HCT116 (cell line): ENCODE measurements around the gene CRIP1. TPM values are rescaled to one million over a fixed set of nuclear protein-coding genes. Genes with fewer than 3 reads are reported as not detected.

Experiments
- ATAC-seq: fragments of 200-7000 bp; cut with Tn5 transposase; 2 replicates; pipeline ENCODE4 v1.9.1; 2020; ENCODE audit warnings: mild to moderate bottlenecking, moderate library complexity
- BruUV-seq: library from RNA; stranded (reverse); fragments of 400-500 nt; replicated peaks from 2 replicates; lab custom pipeline; 2021; lab: Mats Ljungman, UMichigan
- CTCF ChIA-PET: fragments of 300-600 bp; sonication (Branson Sonifier 250); formaldehyde crosslinking; loops from one replicate; lab custom pipeline; 2021; ENCODE audit warnings: antibody characterized with exemption; lab: Charles Lee
- POLR2A ChIA-PET: fragments of 300-600, 350-600 bp; sonication (Branson Sonifier 250); formaldehyde crosslinking; loops from one replicate; lab custom pipeline; 2021; ENCODE audit warnings: antibody characterized with exemption; lab: Charles Lee
- RAD21 ChIA-PET, 2 experiments: fragments of 300-600 bp; sonication (Branson Sonifier 250); formaldehyde crosslinking; loops; one replicate each; lab custom pipeline; 2023; ENCODE audit warnings: low total read pairs in 2 of 2; ENCODE audit not compliant: uncharacterized antibody in 2 of 2, unreplicated experiment in 2 of 2, low non-redundant PET in 1 of 2; lab: Charles Lee
- DNase-seq: peaks from one replicate; pipeline ENCODE4 v3.0.0-alpha.2; 2010; ENCODE audit warnings: low read depth, low spot score
- H2AFZ ChIP-seq: fragments of 200-600 bp; shearing (Covaris generic), sonication (generic); 2 replicates; pipeline ENCODE4 v1.6.1; 2017; ENCODE audit warnings: low read depth, mixed run types, mixed read lengths, antibody characterized with exemption, low read length; ENCODE audit not compliant: poor library complexity, severe bottlenecking
- H3K27ac ChIP-seq: 2 replicates; pipeline ENCODE4 v1.5.1; 2012; ENCODE audit warnings: low read depth, low read length
- H3K27me3 ChIP-seq: fragments of 200-600 bp; sonication (generic); 2 replicates; pipeline ENCODE4 v1.6.1; 2016; ENCODE audit warnings: mixed run types, low read length, mixed read lengths; ENCODE audit not compliant: insufficient read depth
- H3K36me3 ChIP-seq, 2 experiments: fragments of 200-500 bp in 1 of 2; fragments of 200-600 bp in 1 of 2; sonication (Bioruptor generic) in 1 of 2; sonication (generic) in 1 of 2; 2 replicates each; pipeline versions ENCODE4 v1.5.1 to v1.6.1; 2014 to 2016; ENCODE audit warnings: low read length in 2 of 2, inconsistent platforms in 1 of 2, mixed read lengths in 1 of 2, mixed run types in 1 of 2; ENCODE audit not compliant: insufficient read depth in 2 of 2, control insufficient read depth in 1 of 2
- H3K4me1 ChIP-seq, 2 experiments: fragments of 200-600 bp in 1 of 2; sonication (generic) in 1 of 2; 2 replicates each; pipeline versions ENCODE4 v1.5.1 to v1.6.1; 2012 to 2017; ENCODE audit warnings: low read length in 2 of 2, inconsistent platforms in 1 of 2, mild to moderate bottlenecking in 1 of 2, mixed read lengths in 1 of 2, mixed run types in 1 of 2, moderate library complexity in 1 of 2; ENCODE audit not compliant: insufficient read depth in 2 of 2, control insufficient read depth in 1 of 2
- H3K4me2 ChIP-seq: fragments of 200-600 bp; sonication (generic); 2 replicates; pipeline ENCODE4 v1.6.1; 2017; ENCODE audit warnings: mixed run types, low read length, mixed read lengths
- H3K4me3 ChIP-seq, 2 experiments: fragments of 200-600 bp in 1 of 2; sonication (generic) in 1 of 2; replicated peaks in 1 of 2; 2 replicates each; pipeline ENCODE4 v1.5.1; 2011 to 2016; ENCODE audit warnings: low read length in 2 of 2, control low read depth in 1 of 2, low read depth in 1 of 2, mild to moderate bottlenecking in 1 of 2, mixed read lengths in 1 of 2, mixed run types in 1 of 2
- H3K79me2 ChIP-seq: fragments of 200-600 bp; sonication (generic); 2 replicates; pipeline ENCODE4 v1.6.1; 2017; ENCODE audit warnings: mild to moderate bottlenecking, mixed run types, low read length, moderate library complexity, mixed read lengths; ENCODE audit not compliant: insufficient read depth
- H3K9ac ChIP-seq: fragments of 200-600 bp; sonication (generic); 2 replicates; pipeline ENCODE4 v1.6.1; 2016; ENCODE audit warnings: low read length, mixed read lengths
- H3K9me2 ChIP-seq: fragments of 200-600 bp; sonication (generic), shearing (Covaris generic); 2 replicates; pipeline ENCODE4 v1.6.1; 2017; ENCODE audit warnings: mixed run types, mild to moderate bottlenecking, moderate library complexity; ENCODE audit not compliant: insufficient read depth
- H3K9me3 ChIP-seq, 2 experiments: fragments of 200-500 bp in 1 of 2; fragments of 200-600 bp in 1 of 2; sonication (Bioruptor generic) in 1 of 2; sonication (generic) in 1 of 2; 2 replicates each; pipeline ENCODE4 v1.6.1; 2014 to 2017; ENCODE audit warnings: low read length in 2 of 2, mixed read lengths in 2 of 2, inconsistent platforms in 1 of 2, low read depth in 1 of 2, mild to moderate bottlenecking in 1 of 2, mixed run types in 1 of 2, moderate library complexity in 1 of 2; ENCODE audit not compliant: control insufficient read depth in 1 of 2, insufficient read depth in 1 of 2
- H4K20me1 ChIP-seq: fragments of 200-600 bp; sonication (generic), shearing (Covaris generic); 2 replicates; pipeline ENCODE4 v1.6.1; 2017; ENCODE audit warnings: mixed run types, mild to moderate bottlenecking, moderate library complexity; ENCODE audit not compliant: insufficient read depth
- CBX3 ChIP-seq: IDR thresholded peaks from 2 replicates; pipeline ENCODE4 v1.6.1; 2012; ENCODE audit warnings: low read depth
- CEBPB ChIP-seq: IDR thresholded peaks from 2 replicates; pipeline ENCODE4 v1.6.1; 2012; ENCODE audit warnings: low read depth
- EGR1 ChIP-seq: IDR thresholded peaks from 2 replicates; pipeline ENCODE4 v1.6.1; 2012; ENCODE audit warnings: low read depth
- ELF1 ChIP-seq: IDR thresholded peaks from 2 replicates; pipeline ENCODE4 v1.6.1; 2012; ENCODE audit warnings: low read depth, borderline replicate concordance
- EZH2 ChIP-seq: fragments of 200-600 bp; sonication (generic); IDR thresholded peaks from 2 replicates; pipeline ENCODE4 v1.6.1; 2017; ENCODE audit warnings: antibody characterized with exemption, mixed run types
- EZH2phosphoT487 ChIP-seq: fragments of 200-600 bp; IDR thresholded peaks from 2 replicates; pipeline ENCODE4 v1.6.1; 2018; ENCODE audit warnings: antibody characterized with exemption, borderline replicate concordance
- FOSL1 ChIP-seq: IDR thresholded peaks from 2 replicates; pipeline ENCODE4 v1.6.1; 2012; ENCODE audit warnings: low read depth
- JUND ChIP-seq: IDR thresholded peaks from 2 replicates; pipeline ENCODE4 v1.6.1; 2012
- POLR2AphosphoS5 ChIP-seq: IDR thresholded peaks from 2 replicates; pipeline ENCODE4 v1.6.1; 2011; ENCODE audit warnings: mild to moderate bottlenecking, low read depth, low read length, moderate library complexity
- RAD21 ChIP-seq: IDR thresholded peaks from 2 replicates; pipeline ENCODE4 v1.6.1; 2012; ENCODE audit warnings: low read depth, mild to moderate bottlenecking
- SIN3A ChIP-seq: IDR thresholded peaks from 2 replicates; pipeline ENCODE4 v1.6.1; 2012; ENCODE audit warnings: low read depth
- SP1 ChIP-seq: IDR thresholded peaks from 2 replicates; pipeline ENCODE4 v1.6.1; 2012; ENCODE audit warnings: low read depth
- SRF ChIP-seq: IDR thresholded peaks from 2 replicates; pipeline ENCODE4 v1.6.1; 2012; ENCODE audit warnings: low read depth
- TCF7L2 ChIP-seq: IDR thresholded peaks from 2 replicates; pipeline ENCODE4 v1.7.0; 2011; ENCODE audit warnings: borderline replicate concordance, inconsistent platforms; ENCODE audit not compliant: insufficient read depth, insufficient read length; ENCODE audit errors: extremely low read depth
- YY1 ChIP-seq: IDR thresholded peaks from 2 replicates; pipeline ENCODE4 v1.6.1; 2011; ENCODE audit warnings: low read length, low read depth, moderate library complexity, mild to moderate bottlenecking; ENCODE audit not compliant: insufficient replicate concordance; ENCODE audit errors: extremely low read depth
- ZNF274 ChIP-seq: fragments of 200-500 bp; sonication (Bioruptor generic); IDR thresholded peaks from 2 replicates; pipeline ENCODE4 v1.6.1; 2014; ENCODE audit warnings: mild to moderate bottlenecking, low read depth, low read length, inconsistent platforms
- intact Hi-C: fragments of 100-400 bp; cut with micrococcal nuclease; formaldehyde crosslinking; loops from 2 replicates; pipeline ENCODE4 v1.10.0; 2022
- total RNA-seq: library from RNA; stranded (reverse); gene quantifications from one replicate; pipeline ENCODE4 v1.2.1, GENCODE V29; 2021; ENCODE audit not compliant: unreplicated experiment
- TF ChIP-seq, protein P1 (sequence below): IDR thresholded peaks from 2 replicates; pipeline ENCODE4 v1.6.1; 2012
- TF ChIP-seq, protein P2 (sequence below), 3 experiments: fragments of 200-600 bp in 1 of 3; sonication (generic) in 1 of 3; IDR thresholded peaks in 2 of 3; conservative IDR thresholded peaks in 1 of 3; 2 replicates each; pipeline ENCODE4 v1.5.1; 2012 to 2017; ENCODE audit warnings: low read depth in 2 of 3, low read length in 2 of 3, antibody characterized with exemption in 1 of 3, borderline replicate concordance in 1 of 3, control low read depth in 1 of 3, mild to moderate bottlenecking in 1 of 3, mixed read lengths in 1 of 3, mixed run types in 1 of 3, moderate library complexity in 1 of 3; ENCODE audit not compliant: insufficient read depth in 1 of 3
- TF ChIP-seq, protein P3 (sequence below): IDR thresholded peaks from 2 replicates; pipeline ENCODE4 v1.6.1; 2012; ENCODE audit warnings: low read depth

Gene CRIP1
- total RNA-seq, 1 experiment from 2014 or later: 260 TPM

DNA sequence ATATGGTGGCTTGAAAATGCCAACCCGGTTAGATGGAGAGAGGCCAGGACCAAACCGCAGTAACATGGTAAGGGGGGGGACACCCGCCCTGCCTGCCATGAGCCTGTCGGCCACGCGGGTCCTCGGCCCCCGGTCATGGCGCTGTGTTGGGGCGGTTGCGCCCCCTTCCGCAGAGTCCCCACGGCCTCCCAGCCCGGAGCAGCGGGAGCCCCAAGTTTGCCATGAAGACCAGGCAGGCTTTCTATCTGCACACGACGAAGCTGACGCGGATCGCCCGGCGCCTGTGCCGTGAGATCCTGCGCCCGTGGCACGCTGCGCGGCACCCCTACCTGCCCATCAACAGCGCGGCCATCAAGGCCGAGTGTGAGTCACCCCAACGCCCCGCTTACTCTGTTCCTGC lies 22.2 kb upstream of the CRIP1 start:
- POLR2A ChIA-PET: no interaction called here
- TF ChIP-seq YY1: no peak
- TF ChIP-seq ZNF274: no peak
- TF ChIP-seq FOSL1: no peak
- TF ChIP-seq JUND: no peak
- TF ChIP-seq ELF1: no peak
- no peak for TF ChIP-seq SIN3A
- TF ChIP-seq EZH2: no peak
- TF ChIP-seq, protein P1, sequence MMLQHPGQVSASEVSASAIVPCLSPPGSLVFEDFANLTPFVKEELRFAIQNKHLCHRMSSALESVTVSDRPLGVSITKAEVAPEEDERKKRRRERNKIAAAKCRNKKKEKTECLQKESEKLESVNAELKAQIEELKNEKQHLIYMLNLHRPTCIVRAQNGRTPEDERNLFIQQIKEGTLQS: no peak
- TF ChIP-seq, protein P2, sequence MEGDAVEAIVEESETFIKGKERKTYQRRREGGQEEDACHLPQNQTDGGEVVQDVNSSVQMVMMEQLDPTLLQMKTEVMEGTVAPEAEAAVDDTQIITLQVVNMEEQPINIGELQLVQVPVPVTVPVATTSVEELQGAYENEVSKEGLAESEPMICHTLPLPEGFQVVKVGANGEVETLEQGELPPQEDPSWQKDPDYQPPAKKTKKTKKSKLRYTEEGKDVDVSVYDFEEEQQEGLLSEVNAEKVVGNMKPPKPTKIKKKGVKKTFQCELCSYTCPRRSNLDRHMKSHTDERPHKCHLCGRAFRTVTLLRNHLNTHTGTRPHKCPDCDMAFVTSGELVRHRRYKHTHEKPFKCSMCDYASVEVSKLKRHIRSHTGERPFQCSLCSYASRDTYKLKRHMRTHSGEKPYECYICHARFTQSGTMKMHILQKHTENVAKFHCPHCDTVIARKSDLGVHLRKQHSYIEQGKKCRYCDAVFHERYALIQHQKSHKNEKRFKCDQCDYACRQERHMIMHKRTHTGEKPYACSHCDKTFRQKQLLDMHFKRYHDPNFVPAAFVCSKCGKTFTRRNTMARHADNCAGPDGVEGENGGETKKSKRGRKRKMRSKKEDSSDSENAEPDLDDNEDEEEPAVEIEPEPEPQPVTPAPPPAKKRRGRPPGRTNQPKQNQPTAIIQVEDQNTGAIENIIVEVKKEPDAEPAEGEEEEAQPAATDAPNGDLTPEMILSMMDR (IDR thresholded peaks at IDR 0.05 in 2 of 3, conservative IDR thresholded peaks at IDR 0.05 in 1 of 3; ENCODE audit: borderline replicate concordance in 1 of 3, insufficient read depth in 1 of 3, low read depth in 2 of 3, low read length in 2 of 3): no peak
- TF ChIP-seq RAD21: no peak
- TF ChIP-seq CBX3: no peak
- TF ChIP-seq TCF7L2: no peak
- no peak for TF ChIP-seq SP1
- TF ChIP-seq EGR1: no peak
- TF ChIP-seq EZH2phosphoT487: no peak
- TF ChIP-seq, protein P3, sequence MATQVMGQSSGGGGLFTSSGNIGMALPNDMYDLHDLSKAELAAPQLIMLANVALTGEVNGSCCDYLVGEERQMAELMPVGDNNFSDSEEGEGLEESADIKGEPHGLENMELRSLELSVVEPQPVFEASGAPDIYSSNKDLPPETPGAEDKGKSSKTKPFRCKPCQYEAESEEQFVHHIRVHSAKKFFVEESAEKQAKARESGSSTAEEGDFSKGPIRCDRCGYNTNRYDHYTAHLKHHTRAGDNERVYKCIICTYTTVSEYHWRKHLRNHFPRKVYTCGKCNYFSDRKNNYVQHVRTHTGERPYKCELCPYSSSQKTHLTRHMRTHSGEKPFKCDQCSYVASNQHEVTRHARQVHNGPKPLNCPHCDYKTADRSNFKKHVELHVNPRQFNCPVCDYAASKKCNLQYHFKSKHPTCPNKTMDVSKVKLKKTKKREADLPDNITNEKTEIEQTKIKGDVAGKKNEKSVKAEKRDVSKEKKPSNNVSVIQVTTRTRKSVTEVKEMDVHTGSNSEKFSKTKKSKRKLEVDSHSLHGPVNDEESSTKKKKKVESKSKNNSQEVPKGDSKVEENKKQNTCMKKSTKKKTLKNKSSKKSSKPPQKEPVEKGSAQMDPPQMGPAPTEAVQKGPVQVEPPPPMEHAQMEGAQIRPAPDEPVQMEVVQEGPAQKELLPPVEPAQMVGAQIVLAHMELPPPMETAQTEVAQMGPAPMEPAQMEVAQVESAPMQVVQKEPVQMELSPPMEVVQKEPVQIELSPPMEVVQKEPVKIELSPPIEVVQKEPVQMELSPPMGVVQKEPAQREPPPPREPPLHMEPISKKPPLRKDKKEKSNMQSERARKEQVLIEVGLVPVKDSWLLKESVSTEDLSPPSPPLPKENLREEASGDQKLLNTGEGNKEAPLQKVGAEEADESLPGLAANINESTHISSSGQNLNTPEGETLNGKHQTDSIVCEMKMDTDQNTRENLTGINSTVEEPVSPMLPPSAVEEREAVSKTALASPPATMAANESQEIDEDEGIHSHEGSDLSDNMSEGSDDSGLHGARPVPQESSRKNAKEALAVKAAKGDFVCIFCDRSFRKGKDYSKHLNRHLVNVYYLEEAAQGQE: no peak
- TF ChIP-seq SRF: no peak
- no peak for TF ChIP-seq CEBPB
- no peak for TF ChIP-seq POLR2AphosphoS5
- TF ChIP-seq, all 23 proteins: peak for 0
- Histone ChIP-seq H3K9me3 (no peaks in the 10 kb centered on the region), H4K20me1 (no peaks in the 10 kb centered on the region), H3K9ac (no peak overlapping the region), H3K79me2 (no peaks in the 10 kb centered on the region), H3K36me3 (peaks cover 18 to 19% of the 10 kb centered on the region in 2 experiments; a peak in 3 of 4 replicates), H3K4me1 (peaks cover 13 to 20% of the 10 kb centered on the region in 2 experiments), H3K27ac (no peak overlapping the region; the same call in 1 of the 2 replicates), H3K27me3 (no peaks in the 10 kb centered on the region), H3K4me3 (no peak overlapping the region), H3K9me2 (no peaks in the 10 kb centered on the region), H2AFZ (no peak overlapping the region), H3K4me2 (peak overlapping the region; percentile 59)
- DNase-seq (no peak), ATAC-seq (no peak)
- intact Hi-C loops: no loop called here
- ChIA-PET RAD21 (no interaction called here), CTCF (no interaction called here)
- BruUV-seq: no TSS peak
